Mucosa of rectum (tissue), 2 donors: Measurements from ENCODE around the gene PLXNB2.

Experiments used
- H3K27ac ChIP-seq, 2 donors: one replicate each; pipeline ENCODE4 v1.7.0; 2013; ENCODE audit warnings: inconsistent platforms in 2 of 2, low read depth in 2 of 2, low read length in 2 of 2
- H3K27me3 ChIP-seq, 2 donors: one replicate each; pipeline ENCODE4 v1.7.0; 2013; ENCODE audit warnings: low read length in 2 of 2; ENCODE audit not compliant: control insufficient read depth in 2 of 2, insufficient read depth in 2 of 2
- H3K36me3 ChIP-seq, 2 donors: one replicate each; pipeline ENCODE4 v1.7.0; 2013; ENCODE audit warnings: low read length in 2 of 2; ENCODE audit not compliant: control insufficient read depth in 2 of 2, insufficient read depth in 2 of 2
- H3K4me1 ChIP-seq, 2 donors: one replicate each; pipeline ENCODE4 v1.7.0; 2013; ENCODE audit warnings: low read length in 2 of 2, mild to moderate bottlenecking in 1 of 2; ENCODE audit not compliant: control insufficient read depth in 2 of 2, insufficient read depth in 2 of 2
- H3K4me3 ChIP-seq, 2 donors: one replicate each; pipeline ENCODE4 v1.7.0; 2013; ENCODE audit warnings: low read length in 2 of 2
- H3K9ac ChIP-seq, 2 donors: one replicate each; pipeline ENCODE4 v1.7.0; 2013; ENCODE audit warnings: low read length in 2 of 2, low read depth in 1 of 2, mild to moderate bottlenecking in 1 of 2
- H3K9me3 ChIP-seq, 2 donors: one replicate each; pipeline ENCODE4 v1.7.0; 2013; ENCODE audit warnings: low read length in 2 of 2; ENCODE audit not compliant: control insufficient read depth in 2 of 2
- donor health status: healthy.
- donor health status: Normal muscosa, but diverticular disease.

Gene PLXNB2, protein sequence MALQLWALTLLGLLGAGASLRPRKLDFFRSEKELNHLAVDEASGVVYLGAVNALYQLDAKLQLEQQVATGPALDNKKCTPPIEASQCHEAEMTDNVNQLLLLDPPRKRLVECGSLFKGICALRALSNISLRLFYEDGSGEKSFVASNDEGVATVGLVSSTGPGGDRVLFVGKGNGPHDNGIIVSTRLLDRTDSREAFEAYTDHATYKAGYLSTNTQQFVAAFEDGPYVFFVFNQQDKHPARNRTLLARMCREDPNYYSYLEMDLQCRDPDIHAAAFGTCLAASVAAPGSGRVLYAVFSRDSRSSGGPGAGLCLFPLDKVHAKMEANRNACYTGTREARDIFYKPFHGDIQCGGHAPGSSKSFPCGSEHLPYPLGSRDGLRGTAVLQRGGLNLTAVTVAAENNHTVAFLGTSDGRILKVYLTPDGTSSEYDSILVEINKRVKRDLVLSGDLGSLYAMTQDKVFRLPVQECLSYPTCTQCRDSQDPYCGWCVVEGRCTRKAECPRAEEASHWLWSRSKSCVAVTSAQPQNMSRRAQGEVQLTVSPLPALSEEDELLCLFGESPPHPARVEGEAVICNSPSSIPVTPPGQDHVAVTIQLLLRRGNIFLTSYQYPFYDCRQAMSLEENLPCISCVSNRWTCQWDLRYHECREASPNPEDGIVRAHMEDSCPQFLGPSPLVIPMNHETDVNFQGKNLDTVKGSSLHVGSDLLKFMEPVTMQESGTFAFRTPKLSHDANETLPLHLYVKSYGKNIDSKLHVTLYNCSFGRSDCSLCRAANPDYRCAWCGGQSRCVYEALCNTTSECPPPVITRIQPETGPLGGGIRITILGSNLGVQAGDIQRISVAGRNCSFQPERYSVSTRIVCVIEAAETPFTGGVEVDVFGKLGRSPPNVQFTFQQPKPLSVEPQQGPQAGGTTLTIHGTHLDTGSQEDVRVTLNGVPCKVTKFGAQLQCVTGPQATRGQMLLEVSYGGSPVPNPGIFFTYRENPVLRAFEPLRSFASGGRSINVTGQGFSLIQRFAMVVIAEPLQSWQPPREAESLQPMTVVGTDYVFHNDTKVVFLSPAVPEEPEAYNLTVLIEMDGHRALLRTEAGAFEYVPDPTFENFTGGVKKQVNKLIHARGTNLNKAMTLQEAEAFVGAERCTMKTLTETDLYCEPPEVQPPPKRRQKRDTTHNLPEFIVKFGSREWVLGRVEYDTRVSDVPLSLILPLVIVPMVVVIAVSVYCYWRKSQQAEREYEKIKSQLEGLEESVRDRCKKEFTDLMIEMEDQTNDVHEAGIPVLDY (N-terminal part only)

DNA sequence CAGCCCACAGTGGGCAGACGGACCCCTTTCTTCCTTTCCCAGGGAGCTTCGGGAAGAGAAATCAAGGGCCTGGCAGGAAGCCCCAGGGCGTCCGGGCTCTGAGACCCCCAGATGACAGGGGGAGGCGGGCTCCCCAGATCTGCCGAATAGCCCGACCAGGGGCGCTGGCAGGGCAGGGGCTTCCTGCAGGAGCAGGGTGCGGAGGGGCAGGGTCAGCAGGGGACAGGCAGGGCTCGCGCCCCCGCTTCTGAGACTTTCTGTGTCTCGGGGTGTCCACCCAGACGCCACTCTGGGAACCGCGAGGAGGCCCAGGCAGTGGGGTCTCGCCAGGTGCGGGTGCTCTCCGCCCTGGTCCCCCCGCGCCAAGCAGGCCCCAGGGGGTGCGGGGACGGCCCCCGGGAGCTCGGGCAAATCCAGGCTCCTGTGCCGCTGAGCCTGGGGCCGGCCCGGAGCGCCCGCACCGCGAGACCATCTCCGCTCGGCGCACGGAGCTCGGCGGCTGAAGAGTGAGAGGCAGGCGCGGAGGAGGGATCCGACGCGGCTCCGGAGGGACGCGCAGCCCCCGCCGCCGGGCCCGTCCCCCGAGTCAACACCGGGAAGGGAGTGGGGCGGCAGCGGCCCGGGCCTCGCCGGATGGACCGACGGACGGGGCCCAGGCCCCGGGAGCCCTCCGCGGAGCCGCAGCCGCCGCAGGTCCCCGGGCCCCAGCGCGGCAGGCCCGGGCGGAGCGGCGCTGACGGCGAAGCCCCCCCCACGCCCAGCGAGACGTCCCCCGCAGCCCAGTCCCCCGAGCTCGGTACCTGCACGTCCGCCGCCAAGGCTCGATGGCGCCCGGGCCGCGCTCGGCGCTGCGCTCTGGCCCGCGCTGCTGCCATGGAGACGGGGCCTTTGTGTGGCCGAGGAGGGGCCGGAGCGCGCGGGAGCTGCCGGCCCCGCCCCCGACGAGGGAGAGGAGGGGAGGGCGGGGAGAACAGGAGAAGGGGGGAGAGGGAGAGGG lies at the start of gene PLXNB2:
PLXNB2 (minus strand) TSS at position 894 of the 997 bp plus-strand sequence. CDS start 17,062 bp downstream, outside the sequence.
- Histone ChIP-seq H3K9me3 (no peaks in the 10 kb centered on the region), H3K36me3 (no peaks in the 10 kb centered on the region), H3K4me3 (peak within 1 kb of the TSS; percentile 82 to 84), H3K4me1 (peaks cover 53 to 57% of the 10 kb centered on the region in 2 donors), H3K27me3 (no peaks in the 10 kb centered on the region), H3K27ac (peak within 1 kb of the TSS; percentile 91 to 95), H3K9ac (peak within 1 kb of the TSS; percentile 88 to 93)

DNA sequence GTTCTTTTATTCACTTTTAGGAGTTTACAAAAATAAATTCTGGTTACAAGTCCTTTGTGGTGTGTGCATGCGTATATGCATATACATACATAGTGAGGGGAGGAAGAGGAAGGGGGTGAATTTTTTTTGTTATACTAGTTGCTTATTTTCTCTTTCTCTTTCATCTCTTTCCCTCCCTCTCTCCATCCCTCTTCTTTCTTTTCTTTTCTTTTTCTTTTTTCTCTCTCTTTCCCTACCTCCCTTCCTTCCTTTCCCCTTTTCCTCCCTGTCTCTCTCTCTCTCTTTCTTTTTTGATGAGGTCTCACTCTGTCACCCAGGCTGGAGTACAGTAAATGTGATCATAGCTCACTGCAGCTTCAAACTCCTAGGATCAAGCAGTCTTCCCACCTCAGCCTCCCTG lies 49.8 kb upstream of the PLXNB2 start:
- Histone ChIP-seq H3K36me3 (peaks cover 7 to 14% of the 10 kb centered on the region in 2 donors), H3K27me3 (no peaks in the 10 kb centered on the region), H3K4me1 (no peaks in the 10 kb centered on the region), H3K9me3 (no peaks in the 10 kb centered on the region), H3K9ac (no peak overlapping the region), H3K27ac (no peak overlapping the region), H3K4me3 (no peak overlapping the region)

DNA sequence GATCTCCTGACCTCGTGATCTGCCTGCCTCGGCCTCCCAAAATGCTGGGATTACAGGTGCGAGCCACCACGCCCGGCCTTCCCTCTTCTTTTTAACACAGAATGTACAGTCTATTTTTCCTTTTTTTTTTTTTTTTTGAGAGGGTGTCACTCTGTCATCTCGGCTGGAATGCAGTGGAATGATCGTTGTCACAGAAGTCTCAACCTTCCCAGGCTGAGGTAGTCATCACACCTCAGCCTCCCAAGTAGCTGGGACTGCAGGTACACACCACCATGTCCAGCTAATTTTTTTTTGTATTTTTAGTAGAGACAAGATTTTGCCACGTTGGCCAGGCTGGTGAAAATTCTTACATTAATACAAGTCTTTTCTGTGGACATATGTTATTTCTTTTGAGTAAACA lies 48.7 kb upstream of the PLXNB2 start:
- H3K27ac ChIP-seq = no peak overlapping the region
- no peaks in the 10 kb centered on the region for H3K4me1 ChIP-seq
- no peak overlapping the region for H3K9ac ChIP-seq
- H3K36me3 ChIP-seq = peaks cover 4 to 13% of the 10 kb centered on the region in 2 donors
- no peaks in the 10 kb centered on the region for H3K9me3 ChIP-seq
- no peaks in the 10 kb centered on the region for H3K27me3 ChIP-seq
- no peak overlapping the region for H3K4me3 ChIP-seq

DNA sequence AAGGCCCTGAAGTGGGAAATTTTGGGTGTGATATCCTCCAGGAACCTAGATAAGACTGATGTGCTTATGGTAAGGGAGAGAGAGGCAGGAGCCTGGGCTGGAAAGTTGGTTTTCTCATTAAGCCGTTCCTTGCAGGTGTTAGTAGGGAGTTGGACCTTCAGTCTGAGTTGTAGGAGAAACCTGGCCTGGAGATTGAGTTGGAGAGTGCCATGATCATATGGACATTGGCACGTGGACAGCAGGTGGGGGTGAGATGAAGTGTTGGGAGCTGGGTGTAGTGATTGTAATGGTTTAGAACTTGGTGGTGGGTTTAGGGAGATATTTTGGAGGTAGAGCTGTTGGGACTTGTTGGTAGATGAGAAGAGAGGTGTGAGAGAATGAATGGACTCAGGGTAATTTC lies 40.6 kb upstream of the PLXNB2 start:
- Histone ChIP-seq H3K27me3 (no peaks in the 10 kb centered on the region), H3K36me3 (peaks cover 0 to 3% of the 10 kb centered on the region in 2 donors), H3K9me3 (no peaks in the 10 kb centered on the region), H3K4me3 (no peak overlapping the region), H3K4me1 (peaks cover 0 to 7% of the 10 kb centered on the region in 2 donors), H3K9ac (no peak overlapping the region), H3K27ac (no peak overlapping the region)

DNA sequence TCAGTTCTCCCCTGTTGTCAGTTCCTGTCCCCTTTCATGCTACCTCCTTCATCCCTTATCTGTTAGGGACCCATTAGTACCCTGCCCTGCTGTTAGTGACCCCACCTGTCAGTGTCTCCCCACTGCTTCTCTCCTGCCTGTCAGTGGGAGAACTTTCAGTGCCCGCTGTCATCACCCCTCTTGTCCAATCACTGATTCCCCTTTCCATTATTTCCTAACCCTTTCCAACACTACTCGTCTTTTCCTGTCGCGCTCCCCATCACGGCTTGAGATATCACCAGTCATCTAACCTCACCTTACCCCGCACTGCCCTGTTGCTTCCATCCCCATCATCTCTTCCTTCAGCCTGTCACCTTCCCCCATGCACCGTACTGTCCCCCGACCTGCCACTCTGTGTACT lies 39.7 kb upstream of the PLXNB2 start:
- Histone ChIP-seq H3K27ac (no peak overlapping the region), H3K27me3 (no peaks in the 10 kb centered on the region), H3K4me1 (peaks cover 5 to 14% of the 10 kb centered on the region in 2 donors), H3K9ac (no peak overlapping the region), H3K36me3 (peaks cover 0 to under 1% of the 10 kb centered on the region in 2 donors), H3K4me3 (no peak overlapping the region), H3K9me3 (no peaks in the 10 kb centered on the region)

DNA sequence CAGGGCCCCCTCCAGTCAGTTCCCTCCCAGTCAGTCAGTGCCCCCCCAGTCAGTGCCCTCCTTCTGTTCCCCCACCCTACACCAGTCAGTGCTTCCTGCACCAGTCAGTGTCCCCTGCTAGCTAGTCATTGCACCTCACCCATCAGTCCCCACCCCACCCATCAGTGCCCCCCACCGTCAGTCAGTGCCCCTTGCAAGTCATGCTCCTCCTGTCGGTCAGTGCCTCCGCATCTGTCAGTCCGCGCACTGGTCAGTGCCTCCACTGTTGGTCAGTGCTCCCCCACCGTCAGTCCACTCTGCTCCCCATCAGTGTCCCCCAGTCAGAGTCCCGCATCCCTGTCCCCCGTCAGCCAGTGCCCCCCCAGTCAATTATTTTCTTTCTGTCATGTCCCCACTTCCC lies 39.0 kb upstream of the PLXNB2 start:
- Histone ChIP-seq H3K9ac (no peak overlapping the region), H3K4me3 (no peak overlapping the region)

DNA sequence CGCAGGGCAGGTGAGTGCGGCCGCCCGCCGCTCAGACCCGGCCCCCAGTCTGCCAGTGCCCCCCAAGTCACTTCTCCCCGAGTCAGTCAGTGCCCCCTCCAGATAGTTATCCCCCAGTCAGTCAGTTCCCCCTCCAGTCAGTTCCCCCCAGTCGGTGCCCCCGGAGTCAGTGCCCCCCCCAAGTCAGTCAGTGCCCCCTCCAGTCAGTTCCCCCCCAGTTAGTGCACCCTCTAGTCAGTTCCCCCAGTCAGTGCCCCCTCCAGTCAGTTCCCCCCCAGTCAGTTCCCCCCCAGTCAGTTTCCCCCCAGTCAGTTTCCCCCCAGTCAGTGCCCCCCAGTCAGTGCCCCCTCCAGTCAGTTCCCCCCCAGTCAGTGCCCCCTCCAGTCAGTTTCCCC lies 36.1 kb upstream of the PLXNB2 start:
- peak overlapping the region; percentile 68 to 85 for H3K9ac ChIP-seq
- no peaks in the 10 kb centered on the region for H3K36me3 ChIP-seq
- no peaks in the 10 kb centered on the region for H3K9me3 ChIP-seq
- H3K4me1 ChIP-seq = peaks cover 8 to 16% of the 10 kb centered on the region in 2 donors
- H3K4me3 ChIP-seq = peak overlapping the region; percentile 68 to 71
- no peaks in the 10 kb centered on the region for H3K27me3 ChIP-seq
- peak overlapping the region; percentile 42 to 56 for H3K27ac ChIP-seq

More for the DNA sequence above, 39.0 kb upstream of the PLXNB2 start:
- H3K36me3 ChIP-seq = no peaks in the 10 kb centered on the region
- peaks cover 8 to 16% of the 10 kb centered on the region in 2 donors for H3K4me1 ChIP-seq
- no peaks in the 10 kb centered on the region for H3K9me3 ChIP-seq
- no peaks in the 10 kb centered on the region for H3K27me3 ChIP-seq
- H3K27ac ChIP-seq = no peak overlapping the region

DNA sequence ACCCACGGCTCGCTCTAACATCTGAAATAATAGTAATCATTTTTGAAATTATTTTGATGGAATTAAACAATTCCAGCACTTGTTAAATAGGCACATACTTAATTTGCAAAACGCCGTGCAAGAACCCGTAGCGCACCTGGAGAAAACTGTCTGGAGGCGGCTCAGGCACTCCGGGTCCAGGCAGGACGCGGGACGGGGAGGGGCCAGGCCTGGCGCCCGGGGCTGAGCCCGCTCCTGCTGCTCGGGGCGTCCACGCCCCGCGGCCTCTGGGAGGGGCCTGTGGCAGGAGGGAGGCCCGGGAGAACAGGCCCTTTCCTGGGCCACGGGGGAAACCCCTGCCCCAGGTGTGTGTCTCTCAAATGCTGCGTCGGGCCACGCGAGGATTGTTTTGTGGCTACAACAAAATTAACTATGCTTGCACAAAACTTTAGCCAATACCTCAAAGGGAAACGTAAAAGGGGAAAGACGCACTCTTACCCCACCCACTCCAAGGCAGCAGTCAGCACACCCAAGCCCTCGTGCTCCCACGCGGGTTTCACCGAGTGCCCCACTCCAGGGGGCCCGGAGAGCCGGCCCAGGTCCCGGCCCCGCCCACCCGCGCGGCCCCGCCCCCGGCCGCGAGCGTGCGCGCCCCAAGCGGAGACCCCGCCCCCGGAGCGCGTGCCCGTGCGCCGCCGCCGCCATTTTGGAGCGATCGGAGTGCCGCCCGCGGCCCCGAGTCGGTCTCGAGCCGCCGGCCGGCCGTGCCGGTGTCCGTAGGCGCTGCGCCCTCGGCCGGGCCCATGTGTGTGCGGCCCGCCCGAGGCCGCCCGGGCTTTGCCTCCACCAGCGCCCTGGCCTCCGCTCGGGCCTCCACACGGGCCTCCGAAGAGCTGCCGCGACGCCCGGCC lies 35.5 kb upstream of the PLXNB2 start, which contains the start of gene PPP6R2:
PPP6R2 (plus strand) TSS at position 677 of the 890 bp plus-strand sequence. CDS start 50,582 bp downstream, outside the sequence.
- peak within 1 kb of the TSS; percentile 68 to 85 for H3K9ac ChIP-seq

More for the DNA sequence above, 35.5 kb upstream of the PLXNB2 start, which contains the start of gene PPP6R2:
- Histone ChIP-seq H3K36me3 (no peaks in the 10 kb centered on the region), H3K27ac (peak within 1 kb of the TSS; percentile 81 to 83), H3K4me3 (peak within 1 kb of the TSS; percentile 68 to 77), H3K4me1 (peaks cover 8 to 16% of the 10 kb centered on the region in 2 donors), H3K9me3 (no peaks in the 10 kb centered on the region), H3K27me3 (no peaks in the 10 kb centered on the region)
